NCI-H446 (cell line): ENCODE measurements around the gene TEAD1.
"Not testable (repeated sequence)": the region's sequence is repeated elsewhere in the genome, so short reads cannot be mapped to it uniquely, and the experiment has no call there.

Source experiments
- DNase-seq, 2 experiments: peaks; one replicate each; lab custom pipeline; 2025; lab: John Stamatoyannopoulos, UW

Gene TEAD1

GRCh38 chr11:12737024-12737423 is 62.8 kb downstream of the TEAD1 start:
- DNase-seq: no peak

GRCh38 chr11:12741671-12742216 is 67.5 kb downstream of the TEAD1 start:
- DNase-seq: no peak

- DNase-seq: no peak
These were observed 69.7 kb downstream of the TEAD1 start for GRCh38 chr11:12743834-12744449.

GRCh38 chr11:12744826-12745502 is 70.7 kb downstream of the TEAD1 start:
- no peak for DNase-seq

- DNase-seq: no peak
These were observed 71.6 kb downstream of the TEAD1 start for GRCh38 chr11:12745787-12746186.

GRCh38 chr11:12746593-12747097 is 72.4 kb downstream of the TEAD1 start:
- DNase-seq: peak; percentile 82 to 94

- DNase-seq: no peak
These were observed 74.3 kb downstream of the TEAD1 start for GRCh38 chr11:12748561-12748960.

- DNase-seq: no peak
These were observed 75.2 kb downstream of the TEAD1 start for GRCh38 chr11:12749442-12749841.

- no peak for DNase-seq
These were observed 76.0 kb downstream of the TEAD1 start for GRCh38 chr11:12750181-12750580.

GRCh38 chr11:12752868-12753524 is 78.8 kb downstream of the TEAD1 start:
- no peak for DNase-seq

GRCh38 chr11:12754021-12754420 is 79.8 kb downstream of the TEAD1 start:
- DNase-seq: no peak

GRCh38 chr11:12754582-12755234 is 80.5 kb downstream of the TEAD1 start:
- no peak for DNase-seq

GRCh38 chr11:12755510-12756453 is 81.6 kb downstream of the TEAD1 start:
- DNase-seq: no peak

- no peak for DNase-seq
These were observed 82.2 kb downstream of the TEAD1 start for GRCh38 chr11:12756454-12756806.

- DNase-seq: no peak
These were observed 82.6 kb downstream of the TEAD1 start for GRCh38 chr11:12756867-12757266.

- peak in 1 of 2 experiments; percentile 23 for DNase-seq
These were observed 83.2 kb downstream of the TEAD1 start for GRCh38 chr11:12757416-12757815.

- DNase-seq: not testable (repeated sequence)
These were observed 83.9 kb downstream of the TEAD1 start for GRCh38 chr11:12758117-12758516.

- DNase-seq: no peak
These were observed 86.8 kb downstream of the TEAD1 start for GRCh38 chr11:12761029-12761428.

- no peak for DNase-seq
These were observed 88.1 kb downstream of the TEAD1 start for GRCh38 chr11:12762278-12762677.

- no peak for DNase-seq
These were observed 88.6 kb downstream of the TEAD1 start for GRCh38 chr11:12762696-12763324.
